IPS-15b (cell line): Measurements from ENCODE around the gene SLC25A3.
A peak's percentile ranks its signal among the peaks of the same experiment; 100 is the strongest.

Source experiments
- H3K27me3 ChIP-seq: one replicate; pipeline ENCODE4 v1.6.1; 2013; ENCODE audit warnings: low read length; ENCODE audit not compliant: control insufficient read depth, insufficient read depth
- H3K36me3 ChIP-seq: one replicate; pipeline ENCODE4 v1.6.1; 2013; ENCODE audit warnings: low read length; ENCODE audit not compliant: control insufficient read depth, insufficient read depth
- H3K4me1 ChIP-seq: one replicate; pipeline ENCODE4 v1.6.1; 2013; ENCODE audit warnings: mild to moderate bottlenecking, low read length; ENCODE audit not compliant: control insufficient read depth, insufficient read depth
- H3K4me3 ChIP-seq: one replicate; pipeline ENCODE4 v1.5.1; 2013; ENCODE audit warnings: low read depth, low read length
- H3K9ac ChIP-seq: one replicate; pipeline ENCODE4 v1.6.1; 2013; ENCODE audit warnings: low read depth, mild to moderate bottlenecking, low read length
- H3K9me3 ChIP-seq: one replicate; pipeline ENCODE4 v1.6.1; 2013; ENCODE audit warnings: mild to moderate bottlenecking, low read length; ENCODE audit not compliant: control insufficient read depth, insufficient read depth

Gene SLC25A3

DNA sequence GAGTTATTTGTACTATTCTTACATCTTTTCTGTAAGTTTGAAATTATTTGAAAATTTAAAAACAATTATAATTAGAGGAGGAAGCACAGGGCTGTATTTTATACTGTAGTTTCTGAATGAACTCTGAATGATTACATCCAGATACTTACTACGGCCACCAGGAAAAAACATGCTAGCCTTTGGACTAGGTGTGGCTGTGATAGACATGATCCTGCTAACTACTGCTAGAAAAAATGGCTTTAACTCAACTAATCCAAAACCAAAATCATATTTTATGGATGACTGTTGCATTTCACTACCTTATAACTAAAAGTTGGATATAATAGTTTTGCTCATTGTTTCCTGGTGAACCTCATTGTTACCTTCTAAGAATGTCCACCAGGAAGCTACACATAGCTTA is 15.1 kb upstream of the SLC25A3 start:
- Histone ChIP-seq H3K4me1 (no peaks in the 10 kb centered on the region), H3K27me3 (no peaks in the 10 kb centered on the region), H3K4me3 (no peak overlapping the region), H3K36me3 (no peaks in the 10 kb centered on the region), H3K9me3 (no peaks in the 10 kb centered on the region), H3K9ac (no peak overlapping the region)

DNA sequence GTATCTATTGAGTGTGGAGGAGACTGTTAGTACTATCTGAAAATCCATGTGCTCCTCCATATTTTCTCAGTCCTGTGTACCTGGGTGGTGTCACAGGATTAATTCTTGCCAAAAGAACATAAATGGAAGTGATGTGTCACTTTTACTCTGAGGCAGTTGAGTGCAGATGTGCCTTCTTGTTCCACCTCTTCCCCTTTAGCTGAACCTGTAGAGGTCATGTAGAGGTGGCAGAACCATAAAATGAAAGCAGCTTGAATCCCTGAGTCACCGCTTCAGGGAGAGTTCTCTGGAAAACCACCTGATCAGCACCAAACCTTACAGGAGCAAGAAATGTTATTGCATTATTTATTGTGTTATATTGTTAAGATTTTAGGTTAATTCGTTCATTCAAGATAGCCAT is 14.7 kb upstream of the SLC25A3 start:
- H3K9me3 ChIP-seq: no peaks in the 10 kb centered on the region
- H3K4me1 ChIP-seq: no peaks in the 10 kb centered on the region
- no peak overlapping the region for H3K9ac ChIP-seq
- H3K4me3 ChIP-seq: no peak overlapping the region
- H3K36me3 ChIP-seq: no peaks in the 10 kb centered on the region
- H3K27me3 ChIP-seq: no peaks in the 10 kb centered on the region

DNA sequence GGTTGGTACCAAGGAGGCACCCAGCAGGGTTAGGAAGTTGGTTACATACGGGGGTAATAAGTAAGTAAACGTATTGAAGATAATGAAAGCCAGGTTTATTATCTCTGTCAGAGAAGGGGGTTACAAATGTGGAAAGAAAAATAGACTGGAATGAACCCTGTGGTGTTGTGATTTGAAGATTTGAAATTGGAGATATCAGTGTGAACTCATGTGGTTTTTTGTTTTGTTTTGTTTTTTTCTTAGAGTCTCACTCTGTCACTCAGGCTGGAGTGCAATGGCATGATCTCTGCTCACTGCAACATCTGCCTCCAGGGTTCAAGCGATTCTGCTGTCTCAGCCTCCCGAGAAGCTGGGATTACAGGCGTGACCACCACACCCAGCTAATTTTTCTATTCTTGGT is 14.1 kb upstream of the SLC25A3 start:
- H3K9ac ChIP-seq: no peak overlapping the region
- H3K9me3 ChIP-seq: no peaks in the 10 kb centered on the region
- H3K4me1 ChIP-seq: no peaks in the 10 kb centered on the region
- H3K4me3 ChIP-seq: no peak overlapping the region
- H3K27me3 ChIP-seq: no peaks in the 10 kb centered on the region
- no peaks in the 10 kb centered on the region for H3K36me3 ChIP-seq

DNA sequence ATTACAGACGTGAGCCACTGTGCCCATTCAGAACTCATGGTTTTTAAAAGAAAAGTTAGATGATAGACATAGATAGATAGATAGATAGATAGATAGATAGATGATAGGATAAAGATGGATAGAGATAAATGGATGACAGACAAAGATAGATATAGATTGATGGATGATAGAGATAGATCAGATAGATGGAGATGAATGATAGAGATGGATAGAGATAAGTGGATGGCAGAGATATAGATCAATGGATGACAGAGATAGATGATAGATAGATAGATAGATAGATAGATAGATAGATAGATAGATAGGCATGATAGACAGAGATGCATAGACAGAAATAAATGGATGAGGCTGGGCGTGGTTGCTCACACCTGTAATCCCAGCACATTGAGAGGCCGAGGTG is 13.7 kb upstream of the SLC25A3 start:
- Histone ChIP-seq H3K4me1 (no peaks in the 10 kb centered on the region), H3K9ac (no peak overlapping the region), H3K4me3 (no peak overlapping the region), H3K36me3 (no peaks in the 10 kb centered on the region), H3K27me3 (no peaks in the 10 kb centered on the region), H3K9me3 (no peaks in the 10 kb centered on the region)

DNA sequence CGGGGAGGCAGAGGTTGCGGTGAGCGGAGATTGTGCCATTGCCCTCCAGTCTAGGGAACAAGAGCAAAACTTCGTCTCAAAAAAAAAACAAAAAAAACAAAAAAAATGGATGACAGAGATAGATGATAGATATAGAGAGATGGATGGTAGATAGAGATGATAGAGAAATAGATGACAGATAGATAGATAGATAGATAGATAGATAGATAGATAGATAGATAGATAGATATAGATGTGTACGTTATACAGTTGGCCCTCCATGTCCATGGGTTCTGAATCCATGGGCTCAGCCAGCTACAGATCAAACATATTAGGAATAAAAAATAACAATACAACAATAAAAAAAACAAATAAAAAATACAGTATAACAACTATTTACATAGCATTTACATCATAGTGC is 12.8 kb upstream of the SLC25A3 start:
- H3K27me3 ChIP-seq: no peaks in the 10 kb centered on the region
- no peaks in the 10 kb centered on the region for H3K9me3 ChIP-seq
- H3K4me3 ChIP-seq: no peak overlapping the region
- H3K9ac ChIP-seq: no peak overlapping the region
- H3K36me3 ChIP-seq: no peaks in the 10 kb centered on the region
- H3K4me1 ChIP-seq: no peaks in the 10 kb centered on the region

DNA sequence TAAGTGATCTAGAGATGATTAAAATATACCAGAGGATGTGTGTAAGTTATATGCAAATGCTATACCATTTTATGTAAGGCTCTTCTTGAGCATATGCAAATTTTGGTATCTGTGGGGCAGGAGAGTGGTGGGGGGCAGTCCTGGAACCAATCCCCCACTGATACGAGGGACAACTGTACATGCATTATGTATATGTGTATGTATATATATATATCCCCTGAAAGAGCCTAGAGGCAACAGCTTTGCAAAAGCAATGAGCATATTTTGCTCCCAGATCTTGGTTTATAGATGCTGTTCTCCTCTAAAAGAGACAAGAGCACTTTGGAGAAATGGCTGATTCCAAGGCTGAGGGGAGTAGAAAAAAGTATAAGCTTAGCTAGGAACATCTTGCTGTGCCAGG is 12.4 kb upstream of the SLC25A3 start:
- no peaks in the 10 kb centered on the region for H3K36me3 ChIP-seq
- H3K4me3 ChIP-seq: no peak overlapping the region
- no peaks in the 10 kb centered on the region for H3K9me3 ChIP-seq
- no peak overlapping the region for H3K9ac ChIP-seq
- H3K4me1 ChIP-seq: no peaks in the 10 kb centered on the region
- no peaks in the 10 kb centered on the region for H3K27me3 ChIP-seq

GRCh38 chr12:98582093-98582492 is 11.4 kb upstream of the SLC25A3 start:
- H3K36me3 ChIP-seq: no peaks in the 10 kb centered on the region
- no peak overlapping the region for H3K4me3 ChIP-seq
- H3K27me3 ChIP-seq: no peaks in the 10 kb centered on the region
- H3K9ac ChIP-seq: no peak overlapping the region
- no peaks in the 10 kb centered on the region for H3K4me1 ChIP-seq
- no peaks in the 10 kb centered on the region for H3K9me3 ChIP-seq

DNA sequence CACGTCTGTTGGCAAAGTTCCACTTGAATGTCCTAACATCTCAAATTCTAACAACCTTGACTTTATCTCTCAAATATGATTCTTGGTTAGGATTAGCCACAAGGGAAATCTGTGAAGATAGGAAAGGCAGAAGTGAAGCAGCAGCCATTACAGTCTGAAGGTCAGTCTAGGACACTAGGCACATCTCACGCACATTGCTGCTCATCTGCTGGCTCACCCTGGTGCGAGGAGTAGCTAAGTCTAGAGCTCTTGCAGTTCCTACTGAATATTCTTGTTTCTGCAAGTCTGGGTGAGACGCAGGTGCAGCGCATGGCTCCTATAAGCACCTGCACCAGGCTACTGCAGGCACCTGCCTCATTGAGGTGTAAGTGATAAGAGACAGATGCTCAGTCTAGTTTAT is 6.4 kb upstream of the SLC25A3 start:
- H3K36me3 ChIP-seq: no peaks in the 10 kb centered on the region
- no peak overlapping the region for H3K9ac ChIP-seq
- no peaks in the 10 kb centered on the region for H3K9me3 ChIP-seq
- H3K4me1 ChIP-seq: no peaks in the 10 kb centered on the region
- H3K27me3 ChIP-seq: no peaks in the 10 kb centered on the region
- no peak overlapping the region for H3K4me3 ChIP-seq

DNA sequence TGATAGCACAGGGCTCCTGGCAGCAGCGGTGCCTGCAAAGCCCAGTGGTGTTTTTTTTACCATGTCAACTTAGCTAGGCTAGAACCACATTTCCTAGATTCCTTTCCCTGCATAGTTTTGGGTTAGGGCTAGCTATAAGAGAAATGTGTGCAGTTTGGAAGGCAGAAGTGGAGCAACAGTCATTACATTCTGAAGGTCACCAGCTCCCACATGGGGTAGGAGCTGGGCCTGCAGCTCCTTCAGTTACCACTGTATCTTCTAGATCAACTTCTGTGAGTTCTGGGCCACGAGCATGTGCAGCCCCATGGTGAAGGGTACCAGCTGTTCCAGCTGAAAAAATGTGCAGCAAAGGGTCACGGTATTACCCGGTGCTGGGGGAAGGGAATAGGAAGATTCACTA is 2.3 kb upstream of the SLC25A3 start:
- H3K9me3 ChIP-seq: no peaks in the 10 kb centered on the region
- no peak overlapping the region for H3K4me3 ChIP-seq
- H3K27me3 ChIP-seq: no peaks in the 10 kb centered on the region
- no peaks in the 10 kb centered on the region for H3K4me1 ChIP-seq
- no peak overlapping the region for H3K9ac ChIP-seq
- no peaks in the 10 kb centered on the region for H3K36me3 ChIP-seq

- Histone ChIP-seq H3K4me1 (no peaks in the 10 kb centered on the region), H3K9me3 (no peaks in the 10 kb centered on the region), H3K27me3 (no peaks in the 10 kb centered on the region), H3K9ac (no peak overlapping the region), H3K36me3 (peaks cover 16% of the 10 kb centered on the region), H3K4me3 (peak overlapping the region; percentile 44)
These were observed 612 bp upstream of the SLC25A3 start for GRCh38 chr12:98592825-98593322.

- H3K36me3 ChIP-seq: peaks cover 25% of the 10 kb centered on the region
- peak overlapping the region; percentile 98 for H3K4me3 ChIP-seq
- peak overlapping the region; percentile 99 for H3K9ac ChIP-seq
- no peaks in the 10 kb centered on the region for H3K4me1 ChIP-seq
- H3K9me3 ChIP-seq: no peaks in the 10 kb centered on the region
- no peaks in the 10 kb centered on the region for H3K27me3 ChIP-seq
These were observed 757 bp downstream of the SLC25A3 start for GRCh38 chr12:98594050-98594835.

- Histone ChIP-seq H3K4me3 (peak overlapping the region; percentile 98), H3K9ac (peak overlapping the region; percentile 99), H3K36me3 (peaks cover 35% of the 10 kb centered on the region), H3K27me3 (no peaks in the 10 kb centered on the region), H3K4me1 (no peaks in the 10 kb centered on the region), H3K9me3 (no peaks in the 10 kb centered on the region)
These were observed 1.9 kb downstream of the SLC25A3 start for GRCh38 chr12:98595243-98595988.
